Nucleus accumbens (tissue), 56 donors: ENCODE data around the gene ATXN7L1.
"Not testable (repeated sequence)": the region's sequence is repeated elsewhere in the genome, so short reads cannot be mapped to it uniquely, and the experiment has no call there.

Source experiments
- DNase-seq, 56 donors: peaks; one replicate each; lab custom pipeline; 2025; lab: John Stamatoyannopoulos, UW

Gene ATXN7L1

DNA sequence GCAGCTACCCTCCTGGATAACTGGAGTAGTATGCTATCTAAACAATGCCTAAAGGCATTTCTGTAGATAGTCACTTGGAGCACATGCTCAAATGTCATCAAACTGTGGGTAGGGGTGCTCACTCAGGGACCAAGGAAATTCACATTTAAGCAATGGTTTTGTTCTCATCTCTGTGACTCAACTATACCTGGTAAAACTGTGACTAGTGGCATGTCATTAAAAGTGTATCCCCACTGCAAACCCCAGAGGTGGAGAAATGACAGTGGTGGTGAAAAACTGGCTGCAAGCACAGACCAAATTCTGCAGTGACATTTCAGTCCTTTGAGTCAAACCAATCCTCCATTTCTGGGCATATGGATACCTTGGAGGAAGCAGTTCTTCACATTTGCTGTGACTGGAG, 160.9 kb downstream of the ATXN7L1 start:
- DNase-seq: no peak

DNA sequence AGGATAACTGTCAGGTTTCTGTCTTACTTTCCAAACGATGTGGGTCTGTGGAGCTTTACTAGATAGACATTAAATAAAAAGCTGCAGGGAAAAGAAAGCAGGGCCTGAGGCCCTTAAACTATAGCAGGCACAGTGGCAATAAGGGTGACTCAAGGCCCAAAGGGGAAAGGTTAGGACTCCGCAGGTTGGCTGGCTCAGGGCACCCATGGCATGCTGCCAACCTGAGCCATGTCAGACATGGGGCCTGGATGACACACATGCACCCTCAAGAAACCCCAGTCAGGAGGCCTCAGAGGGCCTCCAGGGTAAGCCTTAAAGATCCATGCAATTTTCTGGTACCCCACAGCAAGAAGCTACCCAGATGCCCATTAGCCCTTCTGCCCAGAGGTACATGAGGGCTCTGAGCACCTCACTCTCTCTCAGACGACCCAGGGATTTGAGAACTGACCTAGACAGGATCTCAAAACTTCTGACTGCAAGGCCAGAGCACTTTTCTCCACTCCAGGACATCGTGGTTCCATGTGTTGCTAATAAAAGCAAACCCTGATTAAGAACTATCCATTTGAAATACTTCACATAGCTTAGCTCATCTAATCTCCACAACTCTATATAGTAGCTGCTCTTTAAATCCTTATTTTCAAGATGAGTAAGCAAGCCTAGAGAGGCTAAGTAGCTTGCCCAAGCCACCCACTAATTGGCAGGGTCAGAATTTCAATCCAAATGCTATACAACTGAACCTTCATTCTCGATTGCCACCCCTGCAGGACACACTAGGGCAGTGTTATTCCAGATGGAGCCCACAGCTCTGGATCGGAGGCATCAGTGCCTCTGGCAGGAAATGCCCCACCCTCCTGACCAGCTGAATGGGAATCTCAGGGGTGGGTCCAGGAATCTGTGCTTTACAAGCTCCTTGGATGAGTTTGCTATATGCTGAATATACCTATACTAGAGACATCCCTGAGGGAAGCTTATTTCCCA, 162.6 kb downstream of the ATXN7L1 start:
- DNase-seq: no peak

- no peak for DNase-seq
Measured at GRCh38 chr7:105712877-105713276, 163.5 kb downstream of the ATXN7L1 start.

- DNase-seq: no peak
Measured at GRCh38 chr7:105711726-105712402, 164.5 kb downstream of the ATXN7L1 start.

DNA sequence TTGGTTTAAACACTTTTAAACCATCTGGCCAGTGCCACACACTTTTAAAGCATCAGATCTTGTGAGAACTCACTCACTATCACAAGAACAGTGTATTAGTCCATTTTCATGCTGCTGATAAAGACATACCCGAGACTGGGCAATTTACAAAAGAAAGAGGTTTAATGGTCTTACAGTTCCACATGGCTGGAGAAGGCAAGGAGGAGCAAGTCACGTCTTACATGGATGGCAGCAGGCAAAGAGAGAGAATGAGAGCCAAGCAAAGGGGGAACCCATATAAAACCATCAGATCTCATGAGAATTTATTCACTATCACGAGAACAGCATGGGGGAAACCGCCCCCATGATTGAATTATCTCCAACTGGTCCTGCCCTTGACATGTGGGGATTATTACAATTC, 165.7 kb downstream of the ATXN7L1 start:
- not testable (repeated sequence) for DNase-seq

DNA sequence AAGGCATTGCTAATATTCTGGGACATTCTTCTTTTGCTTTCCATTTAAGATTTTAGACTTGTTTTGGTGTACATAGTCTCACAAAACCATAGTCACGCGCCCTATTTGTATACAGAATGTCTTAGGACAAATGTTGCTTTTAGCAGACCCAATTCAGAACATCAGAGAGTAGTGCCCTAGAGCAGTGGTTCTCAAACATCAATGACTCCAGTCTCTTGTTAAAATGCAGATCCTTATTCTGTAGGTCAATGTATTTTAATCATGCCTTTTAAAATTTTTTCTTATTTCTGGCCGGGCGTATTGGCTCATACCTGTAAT, 167.7 kb downstream of the ATXN7L1 start:
- DNase-seq: no peak

- no peak for DNase-seq
Measured at GRCh38 chr7:105707967-105708762, 168.2 kb downstream of the ATXN7L1 start.

DNA sequence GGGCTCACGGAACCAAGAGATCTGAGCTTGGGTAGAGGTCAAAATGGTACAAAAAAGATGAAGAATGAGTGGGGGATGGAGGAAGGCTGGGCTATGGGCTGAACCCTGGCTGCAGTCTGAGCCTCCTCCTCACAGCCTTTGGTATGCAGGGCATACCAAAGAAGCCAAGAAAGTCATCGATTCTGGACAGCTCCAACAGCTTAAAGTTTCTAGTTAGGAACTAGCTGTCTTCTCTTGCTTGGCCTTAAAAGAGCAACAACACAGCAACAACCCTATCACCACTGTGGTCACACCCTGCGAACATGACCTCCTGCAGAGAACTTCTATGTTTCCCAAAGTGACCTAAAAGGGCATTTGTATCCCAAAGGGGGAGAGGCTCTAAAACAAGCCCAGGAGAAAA, 169.0 kb downstream of the ATXN7L1 start:
- DNase-seq: no peak

- peak in 31 of 56 donors; percentile 2 to 60 (median 19) for DNase-seq
Measured at GRCh38 chr7:105705427-105705826, 171.0 kb downstream of the ATXN7L1 start.

DNA sequence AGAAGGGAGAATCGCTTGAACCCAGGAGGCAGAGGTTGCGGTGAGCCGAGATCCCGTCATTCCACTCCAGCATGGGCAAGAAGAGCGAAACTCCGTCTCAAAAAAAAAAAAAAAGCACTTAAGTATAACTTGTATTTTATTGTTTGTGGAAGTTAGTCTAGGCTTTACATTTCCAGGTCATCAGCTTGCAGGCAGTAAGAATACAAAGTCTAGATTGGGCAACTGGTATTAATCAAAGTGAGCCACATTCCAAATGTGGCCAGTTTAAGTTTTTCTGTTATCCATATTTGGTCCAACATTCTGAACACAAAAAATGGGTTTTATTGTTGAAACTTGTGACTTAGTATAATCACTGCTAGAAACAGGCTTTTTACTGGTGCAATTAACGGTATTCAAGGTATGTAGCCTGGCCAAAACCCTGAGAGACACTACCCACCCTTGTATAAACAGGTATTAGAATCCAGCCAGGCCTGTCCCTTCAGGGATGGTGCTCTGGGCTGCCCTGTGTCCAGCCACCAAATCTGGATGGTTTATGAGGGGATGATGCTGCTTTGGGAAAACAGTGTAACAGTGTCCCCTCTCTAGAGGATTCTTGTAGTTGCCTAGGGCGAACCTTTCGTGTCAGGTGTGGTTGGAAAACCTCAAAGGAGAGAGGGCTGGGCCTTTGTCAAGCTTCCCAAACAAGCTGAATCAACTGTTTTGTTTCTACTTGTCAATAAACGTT, 173.0 kb downstream of the ATXN7L1 start:
- no peak for DNase-seq

DNA sequence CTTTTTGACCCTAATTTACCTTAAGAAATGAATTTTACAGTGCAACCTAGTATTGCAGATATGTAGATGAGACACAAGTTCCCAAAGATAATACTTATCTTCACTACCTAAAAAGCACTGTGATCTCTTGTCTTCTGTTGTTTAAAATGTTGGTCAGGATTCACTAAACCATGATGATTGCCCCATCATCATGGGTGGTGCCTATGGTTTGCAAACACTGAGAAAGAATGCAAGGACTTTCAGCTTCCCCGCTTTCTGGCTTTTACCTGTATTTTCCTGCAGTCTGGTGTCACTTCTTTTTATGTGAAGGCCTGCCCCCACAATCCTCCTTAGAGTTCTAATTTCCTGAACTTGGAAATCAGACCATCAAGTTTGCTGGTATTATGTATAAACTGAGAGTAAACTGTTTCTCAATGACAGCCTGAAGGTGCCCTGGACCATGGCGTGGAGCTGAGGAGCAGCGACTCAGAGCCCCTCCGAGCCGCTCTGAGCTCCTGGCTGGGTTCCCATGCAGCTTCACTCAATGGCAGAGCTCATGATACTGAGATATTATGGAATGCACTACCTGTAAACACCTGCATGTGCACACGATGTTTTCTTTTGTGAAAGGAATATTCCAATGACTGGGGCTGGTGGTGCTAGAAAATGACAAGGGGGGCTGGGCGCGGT, 176.7 kb downstream of the ATXN7L1 start:
- DNase-seq: no peak

DNA sequence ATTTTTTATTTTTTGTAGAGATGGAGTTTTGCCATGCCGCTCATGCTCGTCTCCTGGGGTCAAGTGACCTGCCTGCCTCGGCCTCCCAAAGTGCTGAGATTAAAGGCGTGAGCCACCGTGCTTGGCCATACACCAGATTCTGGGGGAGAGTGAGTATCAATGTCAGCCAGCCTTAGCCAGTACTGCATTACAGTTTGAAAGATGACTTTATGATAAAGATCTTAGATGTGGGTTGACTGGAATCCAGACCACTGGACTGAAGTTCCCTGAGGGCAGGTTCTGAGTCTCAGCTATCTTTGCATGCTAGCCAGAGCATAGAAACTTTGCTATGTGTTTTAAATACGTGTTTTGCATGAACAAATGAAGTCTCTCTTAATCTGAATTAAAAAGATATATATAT, 177.9 kb downstream of the ATXN7L1 start:
- DNase-seq: no peak

GRCh38 chr7:105697753-105698152, 178.6 kb downstream of the ATXN7L1 start:
- DNase-seq: no peak

DNA sequence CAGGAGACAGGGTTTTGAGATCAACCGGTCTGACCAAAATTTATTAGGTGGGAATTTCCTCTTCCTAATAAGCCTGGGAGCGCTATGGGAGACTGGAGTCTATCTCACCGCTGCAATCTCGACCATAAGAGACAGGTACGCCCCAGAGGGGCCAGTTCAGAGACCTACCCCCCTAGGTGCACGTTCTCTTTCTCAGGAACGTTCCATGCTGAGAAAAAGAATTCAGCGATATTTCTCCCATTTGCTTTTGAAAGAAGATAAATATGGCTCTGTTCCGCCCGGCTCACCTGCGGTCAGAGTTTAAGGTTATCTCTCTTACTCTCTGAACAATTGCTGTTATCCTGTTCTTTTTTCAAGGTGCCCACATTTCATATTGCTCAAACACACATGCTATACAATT, 179.2 kb downstream of the ATXN7L1 start:
- not testable (repeated sequence) for DNase-seq

GRCh38 chr7:105693576-105693975, 182.8 kb downstream of the ATXN7L1 start:
- DNase-seq: no peak

DNA sequence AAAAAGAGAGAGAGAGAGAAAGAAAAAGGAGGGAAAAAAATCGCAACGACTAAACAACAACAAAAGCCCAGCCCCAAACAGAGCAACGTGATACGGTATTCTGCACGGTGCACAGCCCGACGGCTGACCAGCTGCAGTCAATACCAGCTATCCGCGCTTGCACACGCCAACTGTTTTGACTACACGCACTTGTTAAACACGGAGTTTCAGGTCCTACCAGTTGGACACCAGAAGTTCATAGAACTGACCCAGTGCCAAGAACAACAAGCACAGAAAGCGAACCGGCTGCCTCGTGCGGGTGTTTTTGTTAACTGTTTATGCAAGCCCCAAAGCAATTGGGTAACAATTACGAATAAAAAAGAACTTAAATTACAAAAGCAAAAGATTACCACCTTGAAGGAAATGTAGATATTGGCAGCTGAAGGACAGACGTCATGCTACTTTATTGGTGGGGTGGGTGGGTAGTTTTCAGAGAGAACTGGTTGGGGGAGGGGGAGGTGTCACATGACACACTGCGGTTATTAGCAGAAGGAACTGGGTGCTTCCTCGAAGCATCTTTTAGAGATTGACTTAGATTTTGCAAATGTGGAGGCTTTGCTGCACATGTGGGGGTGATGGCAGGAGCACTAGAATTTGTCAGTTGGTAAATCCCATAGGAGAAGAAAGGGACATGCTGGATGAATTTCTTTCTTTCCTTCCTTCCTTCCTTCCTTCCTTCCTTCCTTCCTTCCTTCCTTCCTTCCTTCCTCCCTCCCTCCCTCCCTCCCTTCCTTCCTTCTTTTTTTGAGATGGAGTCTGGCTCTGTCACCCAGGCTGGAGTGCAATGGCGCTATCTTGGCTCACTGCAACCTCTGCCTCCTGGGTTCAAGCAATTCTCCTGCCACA, 184.5 kb downstream of the ATXN7L1 start:
- DNase-seq: peak in 18 of 56 donors; percentile 6 to 49 (median 28)

GRCh38 chr7:105691082-105691679, 185.2 kb downstream of the ATXN7L1 start:
- no peak for DNase-seq

GRCh38 chr7:105690325-105690945, 186.0 kb downstream of the ATXN7L1 start:
- DNase-seq: no peak
